HG03575 (cell line): ENCODE measurements around the gene MEGF10.
"Not testable (repeated sequence)": the region's sequence is repeated elsewhere in the genome, so short reads cannot be mapped to it uniquely, and the experiment has no call there.

Source experiments
- ATAC-seq: cut with Tn5 transposase; IDR thresholded peaks from one replicate; pipeline ENCODE4 v1.9.1; 2021; ENCODE audit not compliant: unreplicated experiment, insufficient number of reproducible peaks, low FRiP score; ENCODE audit errors: extremely low read depth

The MEGF10 gene

GRCh38 chr5:127290019-127290945, at the start of gene MEGF10:
MEGF10 (plus strand) TSS chr5:127290796; CDS start chr5:127331309, 40,513 bp downstream.
- no peak for ATAC-seq

DNA sequence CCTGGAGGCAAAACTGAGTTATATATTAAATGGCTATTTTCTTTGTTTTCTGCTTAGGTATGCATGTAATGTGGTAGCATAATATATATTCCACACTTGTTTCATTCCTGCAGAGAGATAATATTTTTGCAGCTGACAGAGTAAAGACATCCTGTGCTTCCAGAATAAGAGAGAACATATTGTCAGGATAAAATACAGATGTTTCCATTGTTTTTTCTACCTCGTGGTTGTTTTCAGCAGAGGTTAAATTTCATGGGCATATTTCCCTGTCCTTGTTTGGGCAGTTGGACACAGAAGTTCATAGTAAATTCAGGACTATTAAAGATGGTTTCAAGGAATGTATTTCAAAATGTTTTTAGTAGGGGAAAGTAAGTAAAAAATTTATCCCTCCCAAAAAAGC, 47.6 kb upstream of the MEGF10 start:
- no peak for ATAC-seq

GRCh38 chr5:127254729-127255284, 35.8 kb upstream of the MEGF10 start:
- ATAC-seq, result no peak

DNA sequence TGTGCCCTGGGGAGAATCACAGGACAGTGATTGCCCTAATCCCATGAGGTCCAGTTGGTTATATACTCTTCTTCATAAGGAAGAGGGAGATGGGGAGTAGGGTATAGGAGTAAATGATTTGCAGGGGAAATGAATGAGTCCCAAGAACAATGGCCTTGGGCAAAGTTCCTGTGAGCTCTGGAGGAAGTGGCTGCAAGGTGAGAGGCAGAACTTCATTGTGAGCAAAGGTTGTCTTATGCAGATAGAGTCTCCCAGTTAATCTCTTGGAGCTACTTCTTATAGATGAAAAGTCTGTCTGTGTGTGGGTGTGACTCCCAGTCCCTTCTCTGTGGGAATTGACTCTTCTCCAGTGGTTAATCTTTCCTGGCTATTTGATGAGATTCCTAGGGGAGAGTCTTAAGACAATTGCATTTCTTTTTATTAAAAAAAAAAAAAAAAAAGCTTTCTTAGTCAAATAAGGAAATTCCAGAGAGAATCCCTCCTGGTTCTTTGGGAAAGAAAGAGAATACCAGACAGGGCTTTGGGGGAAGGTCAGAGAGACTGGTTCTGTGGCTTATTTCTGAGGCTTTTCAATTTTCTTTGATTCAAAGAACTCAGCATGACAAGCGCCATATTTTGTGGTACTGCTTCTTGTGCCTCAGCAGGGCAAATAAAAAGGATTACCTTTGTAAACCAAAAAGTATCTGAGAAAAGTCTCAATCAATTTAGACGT, 33.6 kb upstream of the MEGF10 start:
- ATAC-seq, result no peak

DNA sequence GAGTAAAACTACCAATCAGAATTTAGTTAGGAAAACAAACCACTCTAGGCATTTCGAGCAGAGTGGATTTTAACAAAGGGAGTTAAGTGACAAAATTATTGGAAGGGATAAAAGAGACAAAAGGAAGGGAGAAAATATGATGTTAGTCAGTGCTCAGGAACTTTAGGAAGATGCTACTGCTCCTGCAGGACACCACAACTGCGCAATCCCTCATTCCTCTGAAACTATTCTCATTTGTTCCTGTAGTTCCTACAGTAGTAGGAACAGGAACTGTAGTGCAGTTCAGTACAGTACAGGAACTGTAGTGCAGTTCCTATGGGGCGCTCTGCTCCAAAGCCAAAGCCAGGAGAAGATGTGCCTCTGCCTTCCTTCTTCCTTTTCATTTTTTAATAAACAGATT, 29.9 kb upstream of the MEGF10 start:
- ATAC-seq, result no peak

GRCh38 chr5:127265473-127265872, 25.1 kb upstream of the MEGF10 start:
- ATAC-seq, result not testable (repeated sequence)

GRCh38 chr5:127268342-127268741, 22.3 kb upstream of the MEGF10 start:
- not testable (repeated sequence) for ATAC-seq

- not testable (repeated sequence) for ATAC-seq
These were observed 19.9 kb upstream of the MEGF10 start for GRCh38 chr5:127270713-127271112.

DNA sequence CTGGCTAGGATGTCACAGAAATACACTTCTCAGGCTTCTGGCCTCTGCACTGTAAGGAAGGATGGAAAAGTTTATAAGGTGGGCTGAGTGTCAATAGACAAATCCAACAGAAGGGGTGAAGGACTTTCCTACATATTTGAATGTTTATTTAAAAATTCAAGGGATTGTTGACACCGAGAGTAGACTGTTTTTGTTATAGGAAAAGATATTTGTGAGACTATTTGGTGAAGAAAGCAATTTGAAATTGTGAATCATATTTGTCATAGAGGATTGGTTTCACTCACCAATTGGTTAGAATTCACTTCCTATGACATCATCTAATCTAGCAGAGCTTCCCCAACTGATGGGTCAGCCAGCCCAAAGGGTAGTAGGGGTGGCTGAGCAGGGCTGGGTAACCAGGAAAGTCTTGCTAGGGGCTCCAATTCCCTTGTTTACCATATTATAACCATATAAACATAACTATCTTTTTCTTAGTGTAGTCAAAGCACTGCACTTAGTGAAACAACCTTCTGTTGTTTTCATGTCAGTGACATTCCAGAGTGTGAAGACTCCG, 14.9 kb upstream of the MEGF10 start:
- no peak for ATAC-seq

DNA sequence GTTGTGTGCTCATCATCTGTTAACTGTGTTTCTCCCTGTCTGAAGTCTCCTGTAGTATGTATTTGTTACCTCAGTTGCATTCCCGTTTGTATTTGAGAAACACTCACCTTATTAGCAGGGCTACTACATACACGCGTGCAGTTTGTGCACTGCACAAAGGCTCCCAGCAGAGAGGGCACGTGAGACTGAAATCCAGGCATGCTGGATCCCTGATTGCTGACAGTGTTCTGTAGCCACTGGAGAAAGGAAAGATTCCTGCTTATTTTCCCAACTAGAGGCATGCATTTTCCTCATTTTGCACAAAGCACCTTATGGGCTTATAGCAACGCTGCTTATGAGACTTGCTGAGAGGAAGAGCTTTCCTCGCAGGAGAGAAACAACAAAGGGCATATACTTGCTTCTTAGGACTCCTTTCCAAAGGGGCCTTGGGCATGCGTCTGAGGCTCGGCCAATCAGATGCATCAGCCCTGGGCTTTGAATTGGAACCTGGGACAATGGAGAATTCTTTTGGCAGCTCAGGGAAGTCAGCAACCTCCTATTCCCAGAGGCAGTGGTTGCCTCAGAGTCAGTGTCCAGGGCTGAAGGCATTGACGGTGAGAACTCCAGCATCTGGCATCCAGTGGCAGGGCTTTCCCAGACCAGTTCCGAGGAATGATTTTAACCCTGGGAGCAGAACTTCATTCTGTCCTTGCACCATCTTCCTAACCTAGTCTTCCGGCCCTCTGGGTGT, 9.9 kb upstream of the MEGF10 start:
- ATAC-seq, result no peak

- no peak for ATAC-seq
These were observed 9.0 kb upstream of the MEGF10 start for GRCh38 chr5:127281609-127282008.

DNA sequence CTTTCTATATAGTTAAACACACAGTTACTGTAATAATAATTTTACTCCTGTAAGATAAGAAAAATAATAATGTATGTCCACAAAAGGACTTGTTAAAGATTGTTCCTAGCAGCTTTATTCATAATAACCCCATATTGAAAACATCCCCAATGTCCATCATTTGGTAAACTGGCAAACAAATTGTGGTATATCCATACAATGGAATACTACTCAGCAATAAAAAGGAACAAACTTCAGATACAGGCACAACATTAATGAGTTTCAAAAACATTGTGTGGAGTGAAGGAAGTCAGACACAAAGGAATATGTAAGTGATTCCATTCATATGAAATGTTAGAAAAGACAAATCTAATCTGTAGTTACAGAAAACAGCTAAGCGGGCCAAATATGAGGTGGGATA, 1.9 kb upstream of the MEGF10 start:
- ATAC-seq, result no peak

DNA sequence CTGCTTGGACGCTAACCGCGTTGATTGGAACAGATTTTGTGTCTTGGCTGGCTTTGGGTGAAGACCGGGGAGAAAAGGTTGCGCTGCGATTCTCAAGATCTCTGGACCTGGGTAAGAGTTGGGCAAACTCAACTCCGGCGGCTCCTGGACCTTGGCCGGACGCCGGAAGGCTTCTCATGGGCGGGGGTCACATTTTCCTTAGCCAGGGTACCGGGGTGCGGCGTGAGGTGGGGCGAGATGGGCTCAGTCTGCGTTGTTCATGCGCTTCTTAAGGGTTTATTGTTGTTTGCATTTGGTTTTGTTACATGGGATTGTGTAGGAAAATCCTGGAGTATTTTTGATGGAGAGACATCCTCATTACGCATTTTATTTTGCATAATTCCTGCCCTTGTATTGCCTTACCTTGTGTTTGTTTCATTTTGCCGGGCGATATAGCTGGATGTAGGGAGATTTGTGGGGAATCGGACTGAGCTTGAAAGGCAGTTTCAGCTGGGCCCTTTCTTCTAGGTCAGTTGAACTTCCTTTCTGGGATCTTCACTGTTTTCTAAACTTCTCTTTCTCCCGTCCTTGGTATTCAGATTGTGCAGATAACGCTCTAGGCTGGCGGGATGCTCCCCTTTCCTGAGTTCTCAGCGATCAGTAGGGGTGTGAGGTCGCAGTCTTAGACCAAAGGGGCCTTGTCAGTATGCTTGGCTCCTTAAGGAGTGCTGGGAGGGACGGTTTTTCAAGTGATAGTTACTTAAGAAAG, 524 bp downstream of the MEGF10 start:
- ATAC-seq, result no peak

DNA sequence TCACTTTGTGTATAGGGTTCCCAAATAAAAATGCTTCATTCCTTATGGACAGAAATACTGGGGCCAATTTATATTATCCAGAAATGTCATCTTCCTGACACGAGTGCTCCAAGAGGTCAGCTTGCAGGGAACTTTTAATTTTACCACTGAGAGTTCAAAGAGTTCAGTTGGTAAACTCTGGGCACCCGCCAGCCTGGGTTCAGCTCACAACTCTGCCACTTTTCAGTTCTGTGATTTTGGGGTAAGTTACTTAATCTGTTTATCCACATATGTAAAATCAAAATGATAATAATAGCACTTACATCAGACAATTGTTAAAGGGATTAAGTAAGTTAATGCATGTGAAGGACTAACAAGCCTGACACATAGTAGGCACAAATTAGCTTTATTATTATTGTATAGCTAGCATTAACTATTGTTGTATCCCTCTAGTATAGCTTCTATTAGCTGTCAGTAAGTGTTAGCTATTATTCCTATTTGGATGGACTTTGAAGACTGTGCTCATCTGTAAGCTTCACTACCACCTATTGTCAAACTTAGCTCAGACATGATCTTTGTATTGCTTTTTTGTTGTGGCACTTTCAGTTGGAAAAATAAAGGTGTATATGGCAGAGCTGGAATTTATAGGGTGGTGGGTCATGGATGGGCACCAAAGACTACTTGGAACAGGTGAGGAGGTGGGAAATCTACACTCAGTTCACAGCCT, 1.6 kb downstream of the MEGF10 start:
- no peak for ATAC-seq

DNA sequence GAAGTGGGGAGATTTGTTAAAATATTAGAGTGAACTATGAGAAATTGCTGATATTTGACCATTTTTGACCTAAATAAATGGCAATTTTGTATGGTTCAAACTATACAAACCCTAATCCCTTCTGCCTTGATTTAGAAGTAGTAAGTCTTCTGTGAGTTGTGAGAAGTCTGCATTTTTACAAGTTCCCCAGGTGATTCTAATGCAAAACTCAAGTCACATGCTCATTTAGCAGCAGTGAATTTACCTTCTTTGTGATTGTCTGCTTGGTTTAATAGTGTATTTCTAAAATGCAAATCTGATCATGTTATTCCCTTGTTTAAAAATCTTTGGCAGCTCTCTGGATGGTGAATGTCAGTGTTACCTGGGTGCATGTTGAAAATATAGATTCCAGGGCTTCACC, 2.8 kb downstream of the MEGF10 start:
- ATAC-seq, result no peak

DNA sequence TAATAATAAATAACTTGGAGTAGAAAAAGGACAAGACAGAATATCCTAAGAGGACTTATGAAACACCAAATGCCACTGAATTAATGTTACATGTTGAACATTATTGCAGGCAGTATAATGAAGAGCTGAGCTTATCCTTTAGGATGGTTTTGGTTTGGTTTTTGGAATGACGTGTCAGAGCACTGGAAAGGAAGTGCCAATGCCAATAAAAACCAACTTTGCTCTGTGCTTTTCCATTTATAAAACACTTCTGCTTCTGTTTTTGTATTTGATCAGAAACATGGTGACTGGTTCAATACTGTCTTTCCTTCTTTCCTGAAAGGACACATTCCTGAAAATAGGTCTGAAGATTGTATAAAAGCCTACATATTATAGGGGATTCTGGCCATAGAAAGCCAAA, 4.2 kb downstream of the MEGF10 start:
- ATAC-seq, result no peak

DNA sequence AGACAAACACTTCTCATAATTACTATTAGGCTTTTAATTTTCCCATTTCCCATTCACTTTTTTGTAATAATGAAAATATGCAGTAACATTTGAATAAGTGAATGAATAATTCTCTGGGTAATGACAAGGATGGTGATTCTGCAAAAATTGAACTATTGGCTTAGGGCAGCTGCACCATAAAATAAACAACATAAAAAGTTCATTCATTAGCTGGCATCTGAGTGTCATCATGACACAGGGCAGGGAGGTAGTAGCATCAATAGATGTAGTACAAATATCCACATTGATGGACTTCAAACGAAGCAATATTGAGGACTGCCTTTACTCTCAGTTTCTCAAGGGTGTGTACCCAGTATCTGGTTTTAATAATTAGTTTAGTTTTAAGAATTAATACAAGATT, 4.9 kb downstream of the MEGF10 start:
- ATAC-seq, result no peak

DNA sequence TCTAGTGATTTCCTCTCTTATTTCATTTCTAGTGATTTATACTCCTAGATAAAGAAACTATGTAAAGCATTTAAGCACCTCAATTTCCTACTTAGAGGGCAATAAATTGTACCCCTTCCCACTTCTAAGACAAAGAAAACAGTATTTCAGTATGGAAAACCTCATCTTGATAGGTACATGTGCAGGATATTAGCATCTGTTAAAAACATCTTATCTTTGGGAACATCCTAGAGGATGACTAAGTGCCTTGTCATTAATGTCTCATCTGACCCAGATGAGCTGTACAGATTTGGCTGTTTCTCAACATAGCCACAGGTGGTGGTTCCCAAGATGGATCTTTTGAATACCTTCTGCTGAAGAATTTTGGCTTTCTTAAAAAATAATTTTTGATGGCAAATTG, 5.7 kb downstream of the MEGF10 start:
- ATAC-seq, result no peak
